ENCODE data around the gene IL17RE.

DNA sequence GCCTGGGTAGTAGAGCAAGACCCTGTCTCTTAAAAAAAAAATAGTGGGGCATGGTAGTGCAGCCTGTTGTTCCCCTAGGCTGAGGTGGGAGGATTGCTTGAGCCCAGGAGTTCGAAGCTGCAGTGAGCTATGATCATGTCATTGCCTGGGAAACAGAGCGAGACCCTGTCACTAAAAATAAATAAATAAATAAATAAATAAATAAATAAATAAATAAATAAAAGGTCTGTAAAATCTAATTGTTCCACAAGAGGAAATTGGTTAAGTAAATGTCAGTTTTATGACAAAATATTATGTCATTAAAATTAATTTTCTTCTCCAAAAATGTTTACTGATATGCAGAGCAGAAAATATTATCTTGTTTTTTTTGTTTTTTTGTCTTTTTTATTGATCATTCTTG, 36.3 kb downstream of the IL17RE start:
- TF ChIP-seq BACH2 (CRISPR knock-in tag; IDR thresholded peaks at IDR 0.05; ENCODE audit: borderline replicate concordance) (no peak), TOX (CRISPR knock-in tag; IDR thresholded peaks at IDR 0.05; ENCODE audit: borderline replicate concordance) (no peak), ZNF8 (CRISPR knock-in tag; IDR thresholded peaks at IDR 0.05) (no peak), ZNF565 (CRISPR knock-in tag; conservative IDR thresholded peaks at IDR 0.05; ENCODE audit: low read depth) (no peak), ZFP3 (CRISPR knock-in tag; IDR thresholded peaks at IDR 0.05) (no peak), ARNTL (CRISPR knock-in tag; IDR thresholded peaks at IDR 0.05; ENCODE audit: borderline replicate concordance, low read depth) (no peak), ISL1 (CRISPR knock-in tag; IDR thresholded peaks at IDR 0.05) (no peak), RARB (CRISPR knock-in tag; IDR thresholded peaks at IDR 0.05) (no peak), OSR1 (CRISPR knock-in tag; IDR thresholded peaks at IDR 0.05) (no peak), ESRRG (CRISPR knock-in tag; IDR thresholded peaks at IDR 0.05) (no peak), CREB5 (CRISPR knock-in tag; IDR thresholded peaks at IDR 0.05; ENCODE audit: low read depth) (no peak), GLIS3 (CRISPR knock-in tag; IDR thresholded peaks at IDR 0.05) (no peak)
- TF ChIP-seq, protein P1, sequence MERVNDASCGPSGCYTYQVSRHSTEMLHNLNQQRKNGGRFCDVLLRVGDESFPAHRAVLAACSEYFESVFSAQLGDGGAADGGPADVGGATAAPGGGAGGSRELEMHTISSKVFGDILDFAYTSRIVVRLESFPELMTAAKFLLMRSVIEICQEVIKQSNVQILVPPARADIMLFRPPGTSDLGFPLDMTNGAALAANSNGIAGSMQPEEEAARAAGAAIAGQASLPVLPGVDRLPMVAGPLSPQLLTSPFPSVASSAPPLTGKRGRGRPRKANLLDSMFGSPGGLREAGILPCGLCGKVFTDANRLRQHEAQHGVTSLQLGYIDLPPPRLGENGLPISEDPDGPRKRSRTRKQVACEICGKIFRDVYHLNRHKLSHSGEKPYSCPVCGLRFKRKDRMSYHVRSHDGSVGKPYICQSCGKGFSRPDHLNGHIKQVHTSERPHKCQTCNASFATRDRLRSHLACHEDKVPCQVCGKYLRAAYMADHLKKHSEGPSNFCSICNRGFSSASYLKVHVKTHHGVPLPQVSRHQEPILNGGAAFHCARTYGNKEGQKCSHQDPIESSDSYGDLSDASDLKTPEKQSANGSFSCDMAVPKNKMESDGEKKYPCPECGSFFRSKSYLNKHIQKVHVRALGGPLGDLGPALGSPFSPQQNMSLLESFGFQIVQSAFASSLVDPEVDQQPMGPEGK (CRISPR knock-in tag; IDR thresholded peaks at IDR 0.05; ENCODE audit: borderline replicate concordance), result no peak
- TF ChIP-seq, protein P2, sequence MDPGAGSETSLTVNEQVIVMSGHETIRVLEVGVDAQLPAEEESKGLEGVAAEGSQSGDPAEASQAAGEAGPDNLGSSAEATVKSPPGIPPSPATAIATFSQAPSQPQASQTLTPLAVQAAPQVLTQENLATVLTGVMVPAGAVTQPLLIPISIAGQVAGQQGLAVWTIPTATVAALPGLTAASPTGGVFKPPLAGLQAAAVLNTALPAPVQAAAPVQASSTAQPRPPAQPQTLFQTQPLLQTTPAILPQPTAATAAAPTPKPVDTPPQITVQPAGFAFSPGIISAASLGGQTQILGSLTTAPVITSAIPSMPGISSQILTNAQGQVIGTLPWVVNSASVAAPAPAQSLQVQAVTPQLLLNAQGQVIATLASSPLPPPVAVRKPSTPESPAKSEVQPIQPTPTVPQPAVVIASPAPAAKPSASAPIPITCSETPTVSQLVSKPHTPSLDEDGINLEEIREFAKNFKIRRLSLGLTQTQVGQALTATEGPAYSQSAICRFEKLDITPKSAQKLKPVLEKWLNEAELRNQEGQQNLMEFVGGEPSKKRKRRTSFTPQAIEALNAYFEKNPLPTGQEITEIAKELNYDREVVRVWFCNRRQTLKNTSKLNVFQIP (CRISPR knock-in tag; IDR thresholded peaks at IDR 0.05; ENCODE audit: borderline replicate concordance, low read depth), result no peak
